ENCODE data around the gene RNF114.

The RNF114 gene

DNA sequence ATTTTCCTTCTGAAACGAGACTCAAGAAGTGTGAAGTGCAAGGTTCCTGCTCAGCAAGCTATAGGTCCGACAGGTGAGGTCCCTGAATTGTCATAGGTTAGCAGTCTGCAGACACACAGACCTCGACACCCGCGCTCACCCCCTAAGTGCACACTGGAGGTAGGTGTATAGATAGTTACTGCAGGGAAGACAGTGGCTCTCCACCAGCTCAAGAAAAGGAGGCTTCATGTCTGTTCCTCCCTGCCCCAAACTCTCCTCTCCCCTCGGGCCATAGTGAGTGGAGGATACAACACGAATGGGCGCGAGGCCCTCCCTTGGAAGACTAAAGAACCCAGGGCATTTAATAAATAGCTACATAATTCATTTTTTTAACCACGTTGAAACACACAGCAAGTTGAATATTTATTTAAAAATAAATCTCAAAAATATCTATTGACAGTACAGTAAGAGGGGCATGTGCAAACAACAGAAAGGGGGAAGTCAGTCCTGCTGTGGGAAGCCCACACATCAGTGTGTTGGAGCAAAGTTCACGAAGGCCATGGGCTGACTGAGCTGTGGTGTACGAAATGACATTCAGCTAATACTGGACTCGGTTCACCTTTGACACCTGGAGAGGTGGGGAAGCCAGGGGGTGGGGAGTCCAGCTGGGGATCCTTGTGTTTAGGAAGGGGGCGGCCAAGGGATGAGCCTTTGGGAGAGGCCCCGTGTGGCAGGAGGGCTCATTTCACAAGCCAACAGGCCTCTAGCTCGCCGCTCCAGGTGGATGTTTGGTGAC lies 31.6 kb upstream of the RNF114 start:
- no peak for DNase-seq (ENCODE audit: low spot score)

DNA sequence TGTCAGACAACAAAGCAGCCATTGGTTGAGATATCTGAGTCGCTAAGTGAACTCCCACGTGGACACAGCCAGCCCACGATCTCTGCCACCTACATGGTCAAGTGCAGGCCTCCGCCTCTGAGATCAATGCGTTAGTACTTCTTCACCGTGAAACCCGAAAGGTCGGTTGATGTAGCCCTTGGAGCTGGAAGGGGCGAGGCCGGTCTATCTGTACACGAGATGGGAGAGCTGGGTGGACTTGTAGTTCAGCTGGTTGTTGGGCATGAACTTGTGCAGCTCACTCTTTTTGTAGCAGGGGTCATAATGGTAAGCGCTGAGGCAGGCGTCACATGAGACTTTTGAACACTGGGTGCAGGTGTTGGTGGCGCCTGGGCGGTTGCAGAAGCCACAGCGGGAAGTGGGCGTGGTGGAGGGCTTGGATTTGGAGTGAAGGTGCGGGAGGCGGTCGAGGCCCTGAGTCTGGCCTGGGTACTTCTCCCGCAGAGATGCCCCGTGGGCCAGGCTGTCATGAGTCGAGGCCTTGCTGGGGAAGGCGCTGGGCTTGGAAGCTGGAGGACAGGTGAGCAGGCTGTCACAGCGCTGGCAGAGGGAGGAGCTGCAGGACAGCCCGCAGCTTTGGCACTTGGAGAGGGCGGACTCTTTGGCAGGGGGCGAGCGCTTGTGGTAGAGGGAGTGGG lies 30.6 kb upstream of the RNF114 start:
- DNase-seq (ENCODE audit: low spot score) = no peak

DNA sequence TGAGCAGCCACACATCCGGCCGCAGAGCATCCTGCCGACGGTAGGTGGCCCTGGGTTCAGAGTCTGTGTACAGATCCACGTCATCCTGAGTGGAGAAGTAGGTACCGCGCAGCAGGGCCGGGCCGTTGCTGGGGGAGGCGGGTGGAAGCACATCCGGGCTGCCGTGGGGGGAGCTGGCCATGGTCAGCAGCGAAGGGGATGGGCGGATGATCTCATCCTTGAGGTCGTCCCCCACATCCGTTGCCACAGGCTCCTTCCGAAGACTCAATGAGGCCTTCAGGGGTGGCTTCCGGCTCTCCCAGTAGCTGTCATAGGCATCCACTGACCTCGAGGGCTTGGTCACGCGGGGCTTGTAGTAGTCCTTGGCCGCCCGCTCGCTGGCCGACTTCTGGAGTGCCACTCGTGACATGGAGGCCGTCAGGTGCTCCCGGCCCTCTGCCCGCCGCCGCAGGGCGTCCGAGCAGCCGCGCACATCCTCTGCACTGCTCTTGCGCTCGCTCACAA lies 30.0 kb upstream of the RNF114 start:
- DNase-seq (ENCODE audit: low spot score) = no peak

DNA sequence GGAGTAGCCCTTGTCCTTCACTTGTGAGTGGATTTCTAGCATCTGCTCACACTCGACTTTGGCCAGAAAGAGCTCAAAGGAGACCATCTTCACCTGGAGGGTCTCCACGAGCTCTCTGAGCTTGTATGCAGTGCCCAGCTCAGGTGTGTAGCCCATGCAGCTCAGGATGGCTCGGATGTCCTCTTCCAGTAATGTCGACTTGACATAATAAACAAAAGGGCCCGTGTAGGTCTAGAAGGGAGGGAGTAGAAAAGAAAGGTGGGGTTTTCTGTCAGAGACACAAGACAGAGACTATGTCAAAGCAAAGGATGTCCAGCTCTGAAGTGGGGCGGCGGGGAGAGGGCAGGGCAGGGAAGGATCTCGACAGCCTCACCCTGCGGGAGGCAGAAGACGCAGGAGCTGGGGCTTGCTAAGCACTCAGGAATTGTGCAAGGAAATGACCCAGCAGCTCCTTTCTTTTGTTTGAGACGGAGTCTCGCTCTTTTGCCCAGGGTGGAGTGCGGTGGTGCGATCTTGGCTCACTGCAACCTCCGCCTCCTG lies 29.5 kb upstream of the RNF114 start:
- no peak for DNase-seq (ENCODE audit: low spot score)

DNA sequence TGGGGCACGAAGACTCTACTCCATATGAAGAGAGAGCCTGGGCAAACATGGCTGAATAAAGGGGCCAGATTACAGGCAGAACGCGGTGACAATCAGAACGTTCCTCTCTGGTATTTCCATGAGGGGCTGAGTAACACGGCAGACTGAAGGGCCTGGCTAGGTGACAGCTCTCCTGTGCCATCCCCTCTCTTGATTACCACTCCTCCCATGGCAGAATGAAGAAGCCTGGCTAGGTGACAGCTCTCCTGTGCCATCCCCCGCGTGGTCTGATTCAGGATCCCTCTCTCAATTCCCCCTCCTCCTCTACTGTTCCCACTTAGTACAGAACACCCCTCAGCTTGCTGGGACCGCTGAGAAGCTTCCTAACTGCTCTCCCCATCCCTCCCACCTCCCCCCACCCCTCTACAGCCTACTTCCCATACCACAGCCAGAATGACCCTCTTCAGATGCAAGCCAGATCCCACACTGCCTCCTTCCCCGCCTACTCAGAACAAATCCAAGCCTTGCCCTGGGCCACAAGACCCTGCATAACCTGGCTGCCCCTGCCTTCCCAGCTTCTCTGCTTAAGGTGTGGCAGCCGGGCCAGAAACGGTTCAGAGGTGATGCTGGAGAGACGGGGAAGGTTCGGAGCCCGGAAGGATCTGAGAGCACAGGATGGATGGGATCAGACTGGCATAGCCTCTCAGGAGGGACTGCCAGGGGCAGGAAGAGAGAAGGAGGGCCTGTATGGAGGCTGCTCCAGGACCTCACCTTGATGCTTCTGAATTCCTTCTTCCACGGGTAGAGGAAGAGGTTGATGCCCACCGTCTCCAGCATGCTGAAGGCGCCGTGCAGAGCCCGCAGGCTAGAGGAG lies 28.6 kb upstream of the RNF114 start:
- DNase-seq (ENCODE audit: low spot score) = no peak

DNA sequence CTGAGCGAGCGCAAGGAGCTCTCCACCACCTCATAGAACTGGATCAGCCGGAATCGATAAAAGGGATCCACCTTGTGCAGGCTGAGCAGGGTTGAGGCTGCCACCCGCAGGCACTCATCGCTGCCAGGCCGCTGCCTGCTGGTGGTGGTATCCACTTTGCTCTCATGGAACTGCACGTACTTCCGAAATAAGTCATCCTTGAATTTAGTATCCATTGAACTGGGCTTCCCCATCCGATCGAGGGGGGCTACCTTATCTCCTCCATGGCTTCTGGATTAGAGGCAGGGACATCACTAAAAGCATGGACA lies 28.0 kb upstream of the RNF114 start:
- DNase-seq (ENCODE audit: low spot score) = no peak

DNA sequence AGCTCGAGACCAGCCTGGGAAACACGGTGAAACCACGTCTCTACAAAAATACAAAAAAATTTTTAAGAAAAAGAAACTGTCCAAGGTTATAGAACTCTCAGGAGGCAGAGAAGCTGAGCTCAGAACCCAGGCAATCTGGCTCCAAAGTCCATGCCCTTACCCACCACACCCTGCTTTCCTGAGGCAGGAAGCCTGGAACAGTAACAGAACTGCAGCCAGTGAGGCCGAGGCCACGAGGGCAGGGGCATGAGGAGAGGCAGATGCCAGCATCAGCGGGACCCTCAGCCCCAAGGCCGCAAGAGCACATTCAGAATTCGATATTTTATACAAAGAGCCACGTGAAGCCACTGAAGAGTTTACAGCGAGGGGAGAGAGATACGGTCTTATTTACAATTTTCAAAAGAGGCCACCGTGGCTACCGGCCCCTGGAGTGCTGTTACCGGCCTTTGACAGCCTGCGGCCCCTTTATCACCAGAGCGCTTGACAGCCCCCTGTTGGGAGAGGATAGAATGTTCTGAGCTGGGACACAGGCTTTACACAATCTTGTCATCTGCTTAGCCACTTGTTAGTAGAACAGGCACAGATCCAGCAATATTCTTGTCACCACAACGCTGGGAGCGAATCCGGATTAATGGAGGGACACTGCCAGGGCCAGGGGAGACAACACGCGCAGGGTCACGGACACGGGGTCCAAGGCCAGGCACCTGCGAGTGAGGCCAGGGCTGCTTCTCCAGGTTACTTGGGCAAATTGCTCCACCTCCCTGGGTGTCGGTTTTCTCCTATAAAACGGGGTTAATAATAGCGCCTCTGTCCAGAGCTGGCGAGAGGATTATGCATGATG lies 26.5 kb upstream of the RNF114 start:
- DNase-seq (ENCODE audit: low spot score) = no peak

DNA sequence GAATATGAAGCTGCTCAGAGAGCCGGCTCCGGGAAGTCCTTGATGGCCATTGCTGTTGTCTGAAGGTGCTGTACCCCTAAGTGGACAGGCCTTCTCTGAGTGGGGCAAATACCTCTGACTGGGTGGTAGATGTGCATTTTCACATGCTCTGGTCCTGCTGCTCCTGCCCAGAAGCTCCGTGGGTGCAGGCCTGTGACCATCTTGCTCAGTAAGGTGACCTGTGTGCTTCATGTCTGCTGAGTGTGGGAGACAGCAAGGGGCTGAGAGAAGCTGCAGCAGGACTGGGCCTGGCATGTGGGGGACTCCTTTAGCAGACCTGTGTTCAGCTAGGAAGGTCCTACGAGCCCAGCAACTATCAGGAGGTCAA lies 25.9 kb upstream of the RNF114 start:
- no peak for DNase-seq (ENCODE audit: low spot score)

DNA sequence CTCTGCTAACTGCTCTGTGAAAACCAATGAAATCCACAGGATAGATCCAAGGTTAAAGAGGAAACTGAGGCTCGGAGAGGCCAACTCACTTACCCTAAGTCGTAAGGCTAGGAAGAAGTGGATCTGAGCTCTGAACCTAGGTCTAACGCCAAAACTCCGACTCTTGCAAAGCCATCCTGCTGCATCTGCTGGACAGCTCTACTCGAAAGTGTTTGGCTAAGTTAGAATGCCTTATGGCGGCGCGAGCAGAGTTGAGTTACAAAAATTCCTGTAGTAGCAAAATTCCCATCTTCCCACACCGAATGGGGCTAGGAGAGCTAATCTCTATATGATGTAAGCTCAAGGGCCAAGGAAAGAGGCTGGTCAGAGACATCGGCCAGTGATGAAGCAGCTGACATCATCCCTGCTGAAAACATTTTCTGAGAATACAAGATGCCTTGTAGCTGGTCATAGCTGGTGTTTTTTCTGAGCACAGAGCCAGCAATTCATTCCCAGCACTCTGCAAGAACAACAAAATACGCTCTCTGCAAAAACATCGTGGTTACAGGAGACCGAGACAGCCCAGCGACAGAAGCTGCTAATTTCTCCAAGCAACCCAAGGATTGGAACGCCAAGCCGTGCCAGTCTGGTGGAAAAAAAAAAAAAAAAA lies 22.7 kb upstream of the RNF114 start:
- DNase-seq (ENCODE audit: low spot score) = no peak

DNA sequence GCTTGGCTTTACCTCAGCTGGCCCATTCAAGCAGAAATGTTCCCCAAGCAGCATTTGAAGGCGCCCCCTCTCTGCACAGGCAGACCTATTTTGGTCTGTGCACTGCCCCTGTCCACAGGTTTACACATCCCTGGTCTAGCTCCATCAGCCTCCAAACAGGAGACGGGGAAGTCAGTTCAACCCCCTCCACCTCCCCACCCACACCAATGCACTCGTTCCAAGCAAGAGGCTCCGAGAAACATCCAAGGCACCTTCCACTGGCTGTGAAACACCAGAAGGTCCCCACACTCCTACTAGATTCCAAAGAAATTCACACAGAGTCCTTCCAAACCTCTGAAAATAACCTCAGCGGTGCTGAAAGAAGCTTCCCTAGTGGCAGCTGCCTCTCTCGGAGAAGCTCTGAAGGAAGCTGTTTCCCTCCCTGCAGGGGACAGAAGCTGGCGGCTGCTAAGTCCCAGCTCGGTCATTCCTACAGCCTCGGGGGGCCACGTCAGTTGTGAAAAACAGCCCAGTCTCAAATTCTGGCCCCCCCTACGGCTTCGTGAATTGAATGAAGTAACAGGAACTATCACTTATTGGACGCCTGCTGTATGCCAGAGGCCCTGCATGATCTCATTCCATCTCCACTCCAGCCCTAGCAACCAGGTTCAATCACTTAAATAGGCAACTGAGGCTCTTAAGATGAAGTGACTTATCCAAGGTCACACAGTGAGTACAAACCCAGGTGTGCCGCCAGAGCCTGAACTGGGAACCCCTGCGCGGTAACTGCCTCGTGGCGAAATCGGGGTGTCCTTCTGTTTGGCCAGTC lies 21.7 kb upstream of the RNF114 start:
- no peak for DNase-seq (ENCODE audit: low spot score)

DNA sequence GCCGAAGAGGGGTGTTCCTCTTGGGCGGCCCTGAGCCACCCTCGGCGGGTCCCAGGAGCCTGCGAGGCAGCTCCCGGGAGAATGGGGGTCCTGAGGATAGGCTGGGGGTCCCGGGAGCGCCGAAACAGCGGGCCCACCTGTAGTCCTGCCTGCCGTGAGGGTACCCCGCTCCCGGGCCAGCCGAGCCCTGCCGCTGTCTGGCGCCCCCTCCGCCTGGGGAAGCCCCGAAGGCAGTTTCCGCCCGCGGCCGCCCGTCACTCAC lies 21.1 kb upstream of the RNF114 start:
- no peak for DNase-seq (ENCODE audit: low spot score)

DNA sequence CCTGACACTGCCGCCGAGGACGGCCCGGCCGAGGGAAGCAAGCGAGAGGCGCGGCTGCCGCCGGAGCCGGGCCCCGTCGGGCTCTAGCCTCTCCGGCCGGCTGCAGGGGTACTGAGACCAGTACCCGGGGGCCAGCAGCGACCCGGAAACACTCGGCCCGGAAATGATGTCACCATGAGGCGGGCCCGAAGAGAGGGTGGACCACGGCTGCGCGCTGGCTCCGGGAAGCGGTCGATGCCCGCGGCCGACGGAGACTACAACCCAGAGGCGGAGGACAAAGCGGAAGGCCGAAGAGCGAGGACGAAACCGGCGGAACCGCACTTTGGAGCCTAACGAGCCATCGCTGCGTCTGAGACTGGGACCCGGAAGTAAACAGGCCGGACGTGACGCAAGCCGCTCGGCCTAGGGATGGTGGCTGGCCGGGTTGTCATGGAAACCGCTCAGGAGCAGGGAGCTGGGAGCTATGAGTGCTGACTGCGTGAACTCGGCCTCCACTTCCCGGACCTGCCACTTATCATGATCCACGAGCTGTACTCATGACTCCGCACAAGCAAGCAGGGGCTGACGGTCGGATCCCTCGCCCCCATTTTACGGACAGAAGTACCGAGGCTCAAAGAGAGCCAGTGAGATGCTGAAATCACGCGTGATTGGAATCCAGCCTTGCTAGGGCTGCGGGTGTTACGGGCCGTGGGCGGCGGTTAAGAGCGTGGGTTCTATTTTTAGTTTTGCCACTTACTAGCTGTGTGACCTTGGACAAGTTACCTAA lies 20.6 kb upstream of the RNF114 start, which contains the start of gene SPATA2:
TSS of gene SPATA2 (minus strand) at position 150 of the 766 bp plus-strand sequence. CDS start 7,039 bp downstream, outside the sequence.
- DNase-seq (ENCODE audit: low spot score) = peak; percentile 97

DNA sequence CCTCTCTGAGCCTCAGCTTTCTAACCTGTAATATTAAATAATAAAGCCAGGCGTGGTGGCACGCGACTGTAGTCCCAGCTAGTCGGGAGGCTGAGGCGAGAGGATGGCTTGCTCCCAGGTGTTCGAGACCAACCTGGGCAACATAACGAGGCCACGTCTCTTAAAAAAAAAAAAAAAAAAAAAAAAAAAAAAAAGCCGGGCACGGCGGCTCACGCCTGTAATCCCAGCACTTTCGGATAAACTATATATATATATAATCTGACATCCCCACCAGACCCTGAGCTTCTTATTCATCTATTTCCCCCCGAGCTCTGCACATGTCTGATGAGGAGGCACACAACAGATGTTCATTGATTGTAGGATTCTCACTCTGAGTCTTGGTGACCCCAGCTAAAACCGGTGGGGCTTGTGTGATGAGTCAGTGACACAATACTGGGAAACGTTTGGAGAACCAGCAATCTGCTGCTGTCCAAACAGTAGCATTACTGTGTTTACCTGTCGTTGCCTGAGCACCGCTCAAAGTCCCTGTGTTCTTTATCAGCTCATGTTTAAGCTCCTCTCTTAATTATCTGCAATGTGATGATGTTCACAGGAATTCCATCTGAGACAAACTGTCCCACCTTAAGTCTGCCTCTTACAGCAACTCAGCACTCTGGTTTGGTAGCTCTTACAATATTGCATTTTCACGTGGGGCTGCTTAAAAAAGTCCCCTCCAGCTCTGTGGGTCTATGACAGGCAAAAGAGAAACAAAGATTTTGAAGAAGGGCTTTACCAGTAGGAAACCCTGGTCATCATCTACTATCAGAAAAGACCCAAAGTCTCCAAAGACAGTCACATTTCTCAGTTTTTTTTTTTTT lies 19.8 kb upstream of the RNF114 start:
- DNase-seq (ENCODE audit: low spot score) = no peak

DNA sequence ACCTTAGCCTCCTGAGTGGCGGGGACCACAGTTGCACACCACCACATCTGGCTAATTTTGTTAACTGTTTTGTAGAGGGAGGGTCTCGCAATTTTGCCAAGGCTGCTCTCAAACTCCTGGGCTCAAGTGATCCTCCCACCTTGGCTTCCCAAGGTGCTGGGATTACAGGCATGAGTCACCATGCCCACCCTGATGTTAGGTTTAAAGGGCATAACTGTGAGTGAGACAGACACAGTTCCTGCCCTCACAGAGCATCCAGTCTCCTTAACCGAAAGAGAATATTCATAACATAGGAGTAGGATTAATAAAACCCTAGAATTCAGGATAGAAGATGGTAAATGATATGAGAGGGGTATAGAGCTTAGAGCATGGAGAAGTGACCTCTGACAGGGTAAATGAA lies 17.8 kb upstream of the RNF114 start:
- DNase-seq (ENCODE audit: low spot score) = no peak

DNA sequence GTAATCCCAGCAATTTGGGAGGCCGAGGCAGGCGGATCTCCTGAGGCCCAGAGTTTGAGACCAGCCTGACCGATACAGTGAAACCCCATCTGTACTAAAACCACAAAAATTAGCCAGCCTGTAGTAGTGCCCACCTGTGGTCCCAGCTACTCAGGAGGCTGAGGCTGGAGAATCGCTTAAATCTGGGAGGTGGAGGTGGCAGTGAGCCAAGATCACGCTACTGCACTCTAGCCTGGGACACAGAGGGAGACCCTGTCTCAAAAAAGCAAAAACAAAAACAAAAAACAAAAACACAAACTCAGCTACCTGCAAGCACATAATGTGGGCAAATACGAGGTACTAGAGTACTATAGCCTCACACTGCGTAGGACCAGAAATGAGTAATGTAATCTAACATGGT lies 17.2 kb upstream of the RNF114 start:
- no peak for DNase-seq (ENCODE audit: low spot score)

DNA sequence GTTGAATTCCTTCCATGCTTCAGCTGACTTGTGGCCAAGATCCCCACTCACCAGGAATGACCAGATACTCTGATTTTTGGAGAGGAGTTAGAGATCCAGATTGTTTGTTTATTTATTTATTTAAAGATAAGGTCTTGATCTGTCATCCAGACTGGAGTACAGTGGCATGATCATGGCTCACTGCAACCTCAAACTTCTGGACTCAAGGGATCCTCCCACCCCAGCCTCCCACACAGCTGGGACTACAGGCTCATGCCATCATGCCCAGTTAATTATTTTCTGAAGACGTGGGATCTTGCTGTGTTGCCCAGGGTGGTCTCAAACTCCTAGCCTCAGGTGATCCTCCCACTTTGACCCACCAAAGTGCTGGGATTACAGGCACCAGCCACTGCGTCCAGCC lies 16.7 kb upstream of the RNF114 start:
- no peak for DNase-seq (ENCODE audit: low spot score)

DNA sequence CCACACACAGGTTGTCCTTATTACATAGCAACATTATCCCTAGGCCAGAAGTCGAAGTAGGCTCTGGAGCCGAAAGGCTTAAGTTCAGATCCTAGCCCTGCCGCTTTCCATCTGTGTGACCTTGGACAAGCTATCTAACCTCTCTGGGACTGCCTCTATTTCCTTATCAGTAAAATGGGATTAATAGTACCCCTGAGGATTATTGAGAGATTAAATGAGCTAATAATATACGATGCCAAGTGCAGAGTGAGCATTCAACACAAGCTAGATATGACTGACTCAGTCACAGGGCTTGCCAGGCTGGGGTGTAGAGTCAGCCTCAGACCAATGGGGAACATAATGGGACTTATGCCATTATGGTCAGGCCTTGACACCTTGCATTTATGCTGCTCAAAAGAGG lies 11.9 kb upstream of the RNF114 start:
- no peak for DNase-seq (ENCODE audit: low spot score)

DNA sequence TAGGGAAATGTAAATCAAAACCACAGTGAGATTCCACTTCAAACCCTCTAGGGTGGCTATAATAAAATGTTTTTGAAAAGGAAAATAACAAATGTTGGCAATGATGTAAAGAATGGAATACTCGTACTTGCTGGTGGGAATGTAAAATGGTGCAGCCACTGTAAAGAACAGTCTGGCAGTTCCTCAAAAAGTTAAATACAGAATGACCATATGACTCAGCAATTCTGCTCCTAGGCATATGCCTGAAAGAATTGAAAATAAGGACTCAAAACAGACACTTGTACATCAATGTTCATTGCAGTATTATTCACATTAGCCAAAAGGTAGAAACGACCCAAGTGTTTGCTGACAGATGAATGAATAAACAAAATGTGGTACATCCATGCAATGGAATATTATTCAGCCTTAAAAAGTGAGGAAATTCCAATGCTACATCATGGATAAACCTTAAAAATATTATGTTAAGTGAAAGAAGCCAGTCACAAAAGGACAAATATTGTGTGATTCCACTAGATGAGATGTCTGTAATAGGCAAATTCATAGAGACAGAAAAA lies 10.2 kb upstream of the RNF114 start:
- DNase-seq (ENCODE audit: low spot score) = no peak

Measured in ecto neural progenitor cell (in vitro differentiated cells).